Natural killer cell treated with Interleukin-12 subunit alpha and Interleukin-12 subunit beta and Interleukin-15 and Interleukin-18, amount 100 ng/mL, for 72 hours (primary cell): ENCODE data around the gene SV2C. TPM values are rescaled to one million over a fixed set of nuclear protein-coding genes. Genes with fewer than 3 reads are reported as not detected.
A peak's percentile ranks its signal among the peaks of the same experiment; 100 is the strongest.

Source experiments
- ATAC-seq, 2 donors: fragments of 150-1000 bp; cut with Tn5 transposase in 1 of 2; sonication (Bioruptor Pico), chemical (Tn5 transposase) in 1 of 2; 2 replicates each; pipeline ENCODE4 v1.10.0; 2021
- DNase-seq: peaks from one replicate; pipeline ENCODE4 v3.0.0; 2022; ENCODE audit warnings: low spot score
- H3K27ac Mint-ChIP-seq, 2 donors: 1 replicate in 1 of 2; 2 replicates in 1 of 2; pipeline ENCODE4 v1.8.0; 2022; ENCODE audit warnings: mixed read lengths in 2 of 2, mild to moderate bottlenecking in 1 of 2, moderate library complexity in 1 of 2
- H3K27me3 Mint-ChIP-seq, 2 donors: 1 replicate in 1 of 2; 2 replicates in 1 of 2; pipeline ENCODE4 v1.8.0; 2022; ENCODE audit warnings: mixed read lengths in 2 of 2
- H3K36me3 Mint-ChIP-seq: one replicate; pipeline ENCODE4 v1.8.0; 2022; ENCODE audit warnings: mixed read lengths
- H3K4me1 Mint-ChIP-seq, 2 donors: 1 replicate in 1 of 2; 2 replicates in 1 of 2; pipeline ENCODE4 v1.8.0; 2022; ENCODE audit warnings: low read depth in 2 of 2, mixed read lengths in 2 of 2, mild to moderate bottlenecking in 1 of 2
- H3K4me3 Mint-ChIP-seq: one replicate; pipeline ENCODE4 v1.8.0; 2022; ENCODE audit warnings: mixed read lengths
- H3K9me3 Mint-ChIP-seq: 2 replicates; pipeline ENCODE4 v1.8.0; 2022; ENCODE audit warnings: mixed read lengths
- total RNA-seq, 2 donors: library from RNA; stranded (reverse); gene quantifications; one replicate each; pipeline ENCODE4 v1.2.3, GENCODE V29; 2022

SV2C gene
- total RNA-seq, 2 donors from 2014 or later, result 0.06 TPM; not detected in 1

- Mint-ChIP-seq H3K27me3 (no peaks in the 10 kb centered on the region), H3K27ac (no peak overlapping the region), H3K36me3 (no peaks in the 10 kb centered on the region), H3K4me3 (no peak overlapping the region), H3K4me1 (peaks cover 29 to 45% of the 10 kb centered on the region in 2 donors), H3K9me3 (no peaks in the 10 kb centered on the region)
- ATAC-seq (no peak), DNase-seq (no peak)
Measured at GRCh38 chr5:76399268-76399667, 316.1 kb downstream of the SV2C start.

DNA sequence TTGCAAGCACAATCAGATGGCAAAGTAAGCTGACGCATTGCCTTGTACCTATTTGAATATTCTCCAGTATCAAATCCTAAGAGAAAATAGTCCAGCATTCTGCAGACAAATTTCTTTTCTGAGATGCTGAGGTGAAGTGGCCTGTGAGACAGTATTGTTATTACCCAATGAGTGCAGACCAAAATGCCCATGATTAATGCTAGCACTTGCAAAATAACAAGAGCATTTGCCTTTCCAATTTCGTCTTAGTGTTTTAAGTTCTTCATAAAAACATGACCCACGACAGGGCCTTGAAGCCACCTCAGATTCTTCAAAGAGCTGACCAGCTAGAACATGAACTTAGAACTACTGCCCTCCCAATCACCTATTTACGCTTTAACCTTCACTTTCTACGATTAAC, 317.3 kb downstream of the SV2C start:
- no peak overlapping the region for H3K4me3 Mint-ChIP-seq
- H3K27me3 Mint-ChIP-seq, result no peaks in the 10 kb centered on the region
- no peak for ATAC-seq

GRCh38 chr5:76401801-76402250, 318.6 kb downstream of the SV2C start:
- peaks cover 46 to 56% of the 10 kb centered on the region in 2 donors for H3K4me1 Mint-ChIP-seq

More for the DNA sequence above, 317.3 kb downstream of the SV2C start:
- H3K9me3 Mint-ChIP-seq, result no peaks in the 10 kb centered on the region
- H3K36me3 Mint-ChIP-seq, result no peaks in the 10 kb centered on the region
- DNase-seq, result no peak
- peaks cover 36 to 47% of the 10 kb centered on the region in 2 donors for H3K4me1 Mint-ChIP-seq
- H3K27ac Mint-ChIP-seq, result peak overlapping the region; percentile 92 to 94

GRCh38 chr5:76402251-76402885, 319.2 kb downstream of the SV2C start:
- H3K27me3 Mint-ChIP-seq, result no peaks in the 10 kb centered on the region
- no peaks in the 10 kb centered on the region for H3K9me3 Mint-ChIP-seq
- DNase-seq (peak; percentile 80), ATAC-seq (peak; percentile 69 to 74)
- H3K27ac Mint-ChIP-seq, result peak overlapping the region; percentile 92 to 94
- H3K4me3 Mint-ChIP-seq, result peak overlapping the region; percentile 97
- H3K36me3 Mint-ChIP-seq, result no peaks in the 10 kb centered on the region
- H3K4me1 Mint-ChIP-seq, result peaks cover 51 to 60% of the 10 kb centered on the region in 2 donors

More at GRCh38 chr5:76401801-76402250, 318.6 kb downstream of the SV2C start:
- ATAC-seq, result no peak
- Mint-ChIP-seq H3K27ac (peak overlapping the region; percentile 92 to 94), H3K4me3 (peak overlapping the region; percentile 97), H3K27me3 (no peaks in the 10 kb centered on the region), H3K36me3 (no peaks in the 10 kb centered on the region), H3K9me3 (no peaks in the 10 kb centered on the region)
- DNase-seq, result no peak

DNA sequence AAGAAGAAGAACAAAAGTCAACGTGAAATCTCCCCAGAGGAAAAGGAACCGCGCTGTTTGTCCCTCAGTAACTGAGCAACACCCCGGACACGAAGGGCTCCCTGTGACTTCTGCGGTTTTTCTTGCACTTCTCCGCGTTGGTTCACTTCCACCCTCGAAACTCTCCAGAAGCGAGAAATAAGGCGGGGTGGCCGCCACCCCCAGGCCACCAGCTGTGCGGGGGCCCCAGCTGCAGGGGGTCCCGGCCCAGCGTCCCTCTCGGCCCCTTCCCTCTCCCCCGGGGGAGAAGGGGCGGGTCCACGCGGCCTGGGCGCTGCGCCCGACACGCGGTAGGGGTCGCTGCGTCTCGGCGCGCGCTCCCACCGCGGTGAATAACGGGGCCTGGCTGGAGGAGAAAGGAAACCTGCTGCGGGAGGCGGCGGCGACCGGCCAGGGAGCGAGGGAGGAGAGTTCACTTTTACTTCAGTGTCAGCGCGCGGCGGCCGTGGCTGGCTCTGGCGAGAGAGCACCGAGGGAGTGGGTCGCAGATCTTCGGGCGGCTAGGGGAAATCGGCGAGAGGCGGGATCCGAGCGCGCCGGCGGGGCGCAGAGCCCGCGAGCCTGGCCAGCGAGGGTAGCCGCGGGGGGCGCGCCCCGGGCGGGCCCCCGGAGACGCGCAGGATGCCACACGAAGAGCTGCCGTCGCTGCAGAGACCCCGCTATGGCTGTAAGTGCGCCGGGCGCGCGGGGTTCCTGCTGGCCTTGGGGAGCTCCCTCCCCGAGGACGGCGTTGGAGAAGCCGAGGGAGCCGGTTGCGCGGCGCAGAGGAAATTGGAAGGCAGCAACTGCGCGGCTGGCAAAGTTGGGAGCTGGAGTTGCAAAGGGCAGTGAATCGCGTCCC, 319.9 kb downstream of the SV2C start, which contains the start of gene IQGAP2:
TSS of gene IQGAP2 (plus strand) at position 400 of the 880 bp plus-strand sequence. CDS start at position 661, 261 bp downstream.
- H3K9me3 Mint-ChIP-seq, result no peaks in the 10 kb centered on the region
- ATAC-seq, result peak; percentile 78 to 86
- no peaks in the 10 kb centered on the region for H3K27me3 Mint-ChIP-seq
- H3K4me1 Mint-ChIP-seq, result peaks cover 58 to 66% of the 10 kb centered on the region in 2 donors
- peak within 1 kb of the TSS; percentile 97 for H3K4me3 Mint-ChIP-seq
- peak; percentile 93 for DNase-seq
- H3K27ac Mint-ChIP-seq, result peak within 1 kb of the TSS; percentile 92 to 94
- no peaks in the 10 kb centered on the region for H3K36me3 Mint-ChIP-seq
